NCI-H774 (cell line): ENCODE data around the gene NXN.
"Not testable (repeated sequence)": the region's sequence is repeated elsewhere in the genome, so short reads cannot be mapped to it uniquely, and the experiment has no call there.

Experiments used
- DNase-seq: peaks from one replicate; lab custom pipeline; 2025; lab: John Stamatoyannopoulos, UW

NXN gene

GRCh38 chr17:767076-767475 is 212.5 kb downstream of the NXN start:
- no peak for DNase-seq

DNA sequence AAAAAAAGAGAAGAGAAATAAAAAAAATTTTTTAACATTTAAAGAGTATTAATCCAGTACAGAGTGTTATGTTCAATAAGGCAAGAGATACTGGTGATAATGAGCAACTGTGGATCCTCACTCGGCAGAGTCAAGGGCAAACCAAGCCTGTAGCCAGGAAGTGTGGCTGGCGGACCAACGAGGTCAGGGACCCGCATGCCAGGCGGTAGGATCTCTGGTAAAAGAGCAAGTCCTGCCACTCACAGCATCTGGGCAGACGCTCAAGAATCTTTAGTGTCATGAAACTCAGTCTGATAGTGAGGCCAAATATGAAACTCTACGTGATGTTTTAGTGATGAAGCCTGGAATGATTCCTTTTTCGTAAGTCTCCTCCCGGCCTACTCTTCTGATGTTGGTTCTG is 219.2 kb downstream of the NXN start:
- DNase-seq: no peak

DNA sequence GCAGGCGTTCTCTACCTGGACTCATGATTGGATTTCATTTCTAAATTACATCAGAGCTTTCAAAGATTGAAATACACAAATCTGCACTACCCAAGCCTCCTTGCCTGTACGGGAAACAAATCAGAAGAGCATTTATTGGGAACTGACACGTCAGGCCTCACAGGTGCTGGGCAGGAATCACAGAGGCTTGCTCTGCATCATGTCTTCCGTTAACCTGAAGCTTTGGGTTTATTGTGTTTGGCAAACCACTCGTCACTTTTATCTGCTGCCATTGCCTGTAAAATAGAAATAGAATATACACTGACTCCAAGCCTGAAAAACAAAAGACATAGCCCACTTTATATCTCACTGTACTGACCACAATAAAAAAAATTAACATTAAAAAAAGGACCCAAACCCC is 219.6 kb downstream of the NXN start:
- no peak for DNase-seq

DNA sequence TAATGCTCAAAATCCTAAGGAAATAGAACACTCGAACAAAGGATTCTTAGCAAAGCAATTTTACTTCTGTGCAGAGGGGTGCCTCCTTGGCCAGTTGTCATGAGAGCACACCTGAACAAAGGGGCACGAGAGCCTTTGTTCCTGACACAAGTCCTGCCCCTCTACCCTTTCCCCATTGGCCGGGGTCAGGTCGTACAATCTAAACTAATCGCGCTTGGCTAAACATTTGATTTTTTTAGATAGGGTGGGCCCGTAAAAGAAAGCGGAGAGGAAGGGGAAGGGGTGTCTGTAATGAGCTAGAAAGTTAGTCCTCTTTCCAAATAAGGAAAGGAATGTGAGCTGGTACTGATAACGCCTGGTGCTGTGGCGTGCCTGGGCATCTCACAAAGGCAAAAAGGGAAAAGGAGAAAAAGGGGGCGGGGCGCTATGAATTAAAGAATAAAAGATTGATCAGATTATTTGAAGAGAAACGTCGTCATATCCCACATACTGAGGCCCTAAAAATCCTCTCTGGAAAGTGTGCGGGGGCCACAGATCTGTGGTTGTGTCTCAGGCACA is 223.5 kb downstream of the NXN start:
- DNase-seq: not testable (repeated sequence)

GRCh38 chr17:755319-755961 is 224.1 kb downstream of the NXN start:
- not testable (repeated sequence) for DNase-seq

GRCh38 chr17:753418-753817 is 226.2 kb downstream of the NXN start:
- DNase-seq: no peak

DNA sequence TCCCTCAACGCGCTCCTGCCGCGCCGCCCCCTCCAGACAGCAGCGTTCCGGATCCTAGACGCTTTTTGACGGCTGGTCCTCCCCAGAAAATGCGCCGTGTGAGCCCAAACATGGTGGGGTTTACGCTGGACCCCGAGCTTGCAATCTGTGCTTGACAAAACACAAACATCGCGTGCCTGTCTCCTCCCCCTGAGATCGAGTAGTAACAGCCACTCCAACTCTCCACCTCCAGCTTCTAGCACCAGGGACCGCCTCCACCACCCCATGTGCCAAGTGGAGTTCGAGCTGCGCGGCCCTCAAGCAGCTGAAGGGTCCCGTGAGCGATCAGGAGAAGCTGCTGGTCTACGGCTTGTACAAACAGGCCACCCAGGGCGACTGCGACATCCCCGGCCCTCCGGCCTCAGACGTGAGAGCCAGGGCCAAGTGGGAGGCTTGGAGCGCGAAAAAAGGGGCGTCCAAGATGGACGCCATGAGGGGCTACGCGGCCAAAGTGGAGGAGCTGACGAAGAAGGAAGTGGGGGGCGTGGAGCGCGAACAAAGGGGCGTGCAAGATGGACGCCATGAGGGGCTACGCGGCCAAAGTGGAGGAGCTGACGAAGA is 226.9 kb downstream of the NXN start:
- no peak for DNase-seq

DNA sequence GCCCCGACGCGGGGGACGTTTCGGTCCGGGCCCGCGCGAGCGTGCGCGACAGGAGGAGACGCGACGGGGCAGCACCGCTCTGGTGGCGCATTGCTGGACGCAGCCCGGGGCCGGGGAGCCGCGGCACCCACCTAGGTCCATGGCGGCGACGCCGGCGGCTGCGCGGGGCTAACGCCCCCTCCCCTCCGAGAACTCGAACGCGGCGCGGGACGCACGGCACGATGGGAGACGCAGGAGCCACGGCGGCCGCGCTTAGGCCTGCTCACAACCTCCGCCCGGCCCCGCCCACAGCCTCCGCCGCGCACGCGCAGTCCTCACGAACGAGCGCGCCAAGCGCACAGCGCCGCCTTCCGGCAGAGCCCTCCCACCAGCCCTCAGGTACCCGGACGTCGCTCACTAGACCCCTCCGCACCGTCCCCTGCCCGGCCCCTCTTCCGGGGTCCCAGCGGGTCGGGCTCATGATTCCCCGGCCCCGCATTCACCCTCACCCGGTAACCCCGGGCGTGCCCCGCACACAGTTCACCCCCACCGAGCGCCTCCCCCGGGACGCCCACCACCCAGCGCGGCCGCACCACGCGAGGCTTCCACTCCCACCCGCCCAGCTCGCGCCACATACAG is 227.5 kb downstream of the NXN start, which contains the start of gene GEMIN4:
TSS of gene GEMIN4 (minus strand) at position 263 of the 618 bp plus-strand sequence. CDS start at position 141, 122 bp downstream.
- DNase-seq: peak; percentile 67

DNA sequence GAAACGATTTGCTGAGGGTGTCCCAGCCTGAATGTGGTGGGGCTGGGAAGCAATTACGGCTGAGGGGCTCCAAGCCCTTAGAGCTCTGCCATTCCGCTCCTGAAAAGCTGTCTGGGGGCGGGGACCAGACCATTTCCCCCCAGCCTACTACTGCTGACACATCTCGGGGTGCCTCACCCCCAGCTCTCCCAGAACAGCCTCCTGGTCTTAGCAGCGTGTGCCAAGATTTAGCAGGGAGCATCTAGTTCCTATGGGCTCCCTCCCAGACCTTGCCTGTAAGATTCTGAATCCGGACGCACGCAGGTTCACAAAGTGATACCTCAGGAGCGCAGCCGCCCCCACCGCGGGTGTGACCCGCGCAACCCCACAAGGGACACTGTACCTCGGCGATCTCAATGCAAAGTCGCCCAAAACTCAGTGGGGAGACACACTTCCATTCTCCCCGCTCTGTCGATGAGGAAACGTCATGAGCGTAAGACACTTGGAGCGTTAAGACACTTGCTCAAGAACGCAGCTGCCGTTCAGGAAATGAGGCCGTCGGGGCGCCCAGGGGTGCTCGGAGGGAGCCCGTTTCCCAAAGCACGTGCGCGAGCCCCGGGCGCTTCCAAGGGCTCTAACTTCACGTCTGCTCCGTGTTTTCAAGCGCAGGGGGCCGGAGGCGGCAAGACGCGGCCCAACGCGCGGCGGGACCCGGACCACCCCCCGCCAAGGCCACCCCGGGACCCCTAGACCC is 228.1 kb downstream of the NXN start:
- no peak for DNase-seq

GRCh38 chr17:750431-751037 is 229.0 kb downstream of the NXN start:
- no peak for DNase-seq

DNA sequence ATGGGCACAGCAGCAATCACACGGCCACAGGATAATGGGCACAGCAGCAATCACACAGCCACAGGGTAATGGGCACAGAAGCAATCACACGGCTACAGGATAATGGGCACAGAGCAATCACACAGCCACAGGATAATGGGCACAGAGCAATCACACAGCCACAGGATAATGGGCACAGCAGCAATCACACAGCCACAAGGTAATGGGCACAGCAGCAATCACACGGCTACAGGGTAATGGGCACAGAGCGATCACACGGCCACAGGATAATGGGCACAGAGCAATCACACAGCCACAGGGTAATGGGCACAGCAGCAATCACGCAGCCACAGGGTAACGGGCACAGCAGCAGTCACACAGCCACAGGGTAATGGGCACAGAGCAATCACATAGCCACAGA is 230.2 kb downstream of the NXN start:
- not testable (repeated sequence) for DNase-seq
